Mesendoderm (in vitro differentiated cells): ENCODE measurements around the gene PPP1R3G. TPM values are rescaled to one million over a fixed set of nuclear protein-coding genes. Genes with fewer than 3 reads are reported as not detected.

Source experiments
- DNase-seq: peaks from one replicate; pipeline ENCODE4 v3.0.0; 2013
- H2AK5ac ChIP-seq: 2 replicates; pipeline ENCODE4 v1.6.1; 2013; ENCODE audit warnings: low read length, inconsistent platforms
- H2BK120ac ChIP-seq: 2 replicates; pipeline ENCODE4 v1.6.1; 2013; ENCODE audit warnings: low read depth, mild to moderate bottlenecking, low read length, moderate library complexity, mixed read lengths
- H2BK15ac ChIP-seq: replicated peaks from 2 replicates; pipeline ENCODE4 v1.6.1; 2013; ENCODE audit warnings: low read depth, mild to moderate bottlenecking, moderate library complexity
- H2BK5ac ChIP-seq: 2 replicates; pipeline ENCODE4 v1.6.1; 2013; ENCODE audit warnings: low read length, inconsistent platforms
- H3K18ac ChIP-seq: 2 replicates; pipeline ENCODE4 v1.6.1; 2013; ENCODE audit warnings: mild to moderate bottlenecking, low read length, mixed read lengths
- H3K23ac ChIP-seq: one replicate; pipeline ENCODE4 v1.6.1; 2013; ENCODE audit warnings: low read length
- H3K27ac ChIP-seq: 2 replicates; pipeline ENCODE4 v1.5.1; 2013; ENCODE audit warnings: low read depth, mild to moderate bottlenecking, inconsistent platforms, low read length, moderate library complexity
- H3K27me3 ChIP-seq: 2 replicates; pipeline ENCODE4 v1.6.1; 2013; ENCODE audit warnings: low read length, control low read depth, mild to moderate bottlenecking, inconsistent platforms; ENCODE audit not compliant: insufficient read depth, poor library complexity
- H3K36me3 ChIP-seq: 2 replicates; pipeline ENCODE4 v1.6.1; 2013; ENCODE audit warnings: low read length, inconsistent platforms; ENCODE audit not compliant: control insufficient read depth, insufficient read depth
- H3K4ac ChIP-seq: one replicate; pipeline ENCODE4 v1.6.1; 2013; ENCODE audit warnings: low read depth, mild to moderate bottlenecking, low read length, moderate library complexity
- H3K4me1 ChIP-seq: 2 replicates; pipeline ENCODE4 v1.6.1; 2013; ENCODE audit warnings: low read depth, low read length, inconsistent platforms; ENCODE audit not compliant: control insufficient read depth
- H3K4me2 ChIP-seq: 2 replicates; pipeline ENCODE4 v1.6.1; 2013; ENCODE audit warnings: low read length
- H3K4me3 ChIP-seq: 2 replicates; pipeline ENCODE4 v1.5.1; 2013; ENCODE audit warnings: mild to moderate bottlenecking, low read length
- H3K56ac ChIP-seq: one replicate; pipeline ENCODE4 v1.6.1; 2013; ENCODE audit warnings: low read length
- H3K79me1 ChIP-seq: 2 replicates; pipeline ENCODE4 v1.6.1; 2013; ENCODE audit warnings: low read length, inconsistent platforms
- H3K79me2 ChIP-seq: 2 replicates; pipeline ENCODE4 v1.6.1; 2013; ENCODE audit warnings: mild to moderate bottlenecking, low read length; ENCODE audit not compliant: control insufficient read depth, insufficient read depth
- H3K9ac ChIP-seq: 2 replicates; pipeline ENCODE4 v1.6.1; 2013; ENCODE audit warnings: low read length, inconsistent platforms
- H4K5ac ChIP-seq: one replicate; pipeline ENCODE4 v1.6.1; 2013; ENCODE audit warnings: low read length
- H4K8ac ChIP-seq: one replicate; pipeline ENCODE4 v1.6.1; 2013; ENCODE audit warnings: low read depth, mild to moderate bottlenecking, control low read depth, low read length, moderate library complexity
- WGBS: extraction: QIAGEN DNeasy Blood & Tissue Kit; methylation state at CpG from one replicate; pipeline ENCODE4 v1.1.7; 2013; ENCODE audit warnings: low lambda C conversion rate, missing lambda C conversion rate; ENCODE audit not compliant: insufficient coverage; ENCODE audit errors: extremely low coverage; 5-methylcytosine and 5-hydroxymethylcytosine counted together
- polyA plus RNA-seq, 2 experiments: library from polyadenylated mRNA; stranded (reverse); fragments of 200-250 nt; gene quantifications; one replicate each; pipeline ENCODE4 v1.2.3, GENCODE V29; 2013

PPP1R3G gene
- polyA plus RNA-seq (2013, experiment 1 of 2) = 0.01 TPM
- 0.01 TPM for polyA plus RNA-seq (2013, experiment 2 of 2)

DNA sequence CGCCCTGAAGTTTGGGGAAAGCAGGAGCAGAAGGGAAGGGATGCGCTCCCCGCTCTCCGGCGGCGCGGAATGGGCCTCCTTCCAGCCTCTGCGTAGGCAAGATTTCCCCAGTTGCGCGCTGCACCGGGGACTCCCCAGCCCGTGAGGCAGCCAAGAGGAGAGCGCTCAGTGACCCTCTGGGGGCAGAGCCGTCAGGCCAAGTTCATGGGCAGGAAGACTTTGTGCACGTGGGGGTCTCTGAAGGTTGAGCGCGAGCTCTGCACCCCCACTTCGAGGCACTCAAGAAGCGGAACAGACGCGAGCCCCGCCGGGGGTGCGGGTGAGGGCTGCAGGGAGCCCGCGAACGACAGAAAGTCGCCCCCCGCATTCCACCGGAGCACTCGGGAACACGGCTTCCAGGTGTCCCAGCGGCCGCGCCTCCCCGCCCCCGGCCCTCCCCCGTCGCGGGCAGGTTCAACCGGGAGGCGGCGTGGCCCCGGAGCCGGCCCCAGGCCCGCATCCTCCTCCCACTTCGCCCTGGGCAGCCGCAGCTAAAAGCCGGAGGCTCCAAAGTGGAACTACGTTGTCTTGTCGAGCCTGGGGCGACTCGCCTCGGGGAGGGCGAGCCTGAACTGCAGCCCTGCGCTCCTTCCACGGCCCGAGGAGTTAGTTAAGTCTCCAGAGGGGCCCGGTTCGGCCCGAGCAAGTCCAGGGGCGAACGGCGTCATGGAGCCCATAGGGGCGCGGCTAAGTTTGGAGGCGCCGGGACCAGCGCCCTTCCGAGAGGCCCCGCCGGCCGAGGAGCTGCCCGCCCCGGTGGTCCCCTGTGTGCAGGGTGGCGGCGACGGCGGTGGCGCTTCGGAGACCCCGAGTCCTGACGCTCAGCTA, at the start of gene PPP1R3G:
PPP1R3G (plus strand) TSS at position 561 of the 867 bp plus-strand sequence; CDS start at position 706, 145 bp downstream.
- peak within 1 kb of the TSS; percentile 70 for H3K56ac ChIP-seq
- H3K4ac ChIP-seq = no peak within 1 kb of the TSS
- no peaks in the 10 kb centered on the region for H3K4me1 ChIP-seq
- peaks cover 31% of the 10 kb centered on the region for H3K27me3 ChIP-seq
- H3K18ac ChIP-seq = no peak within 1 kb of the TSS
- no peaks in the 10 kb centered on the region for H3K36me3 ChIP-seq
- H3K4me3 ChIP-seq = no peak within 1 kb of the TSS
- H3K4me2 ChIP-seq = peak within 1 kb of the TSS; percentile 28
- H3K23ac ChIP-seq = no peak within 1 kb of the TSS
- no peak within 1 kb of the TSS for H2BK120ac ChIP-seq
- no peaks in the 10 kb centered on the region for H3K79me2 ChIP-seq
- peak within 1 kb of the TSS; percentile 40 for H3K9ac ChIP-seq
- peak; percentile 43 for DNase-seq
- no peak within 1 kb of the TSS for H4K8ac ChIP-seq
- H2BK5ac ChIP-seq = no peak within 1 kb of the TSS
- H4K5ac ChIP-seq = no peak within 1 kb of the TSS
- H3K79me1 ChIP-seq = no peaks in the 10 kb centered on the region
- H2BK15ac ChIP-seq = no peak within 1 kb of the TSS
- no CpG with 5 or more reads among the region's 83 CpGs for WGBS
- H2AK5ac ChIP-seq = no peak within 1 kb of the TSS
- no peak within 1 kb of the TSS for H3K27ac ChIP-seq

DNA sequence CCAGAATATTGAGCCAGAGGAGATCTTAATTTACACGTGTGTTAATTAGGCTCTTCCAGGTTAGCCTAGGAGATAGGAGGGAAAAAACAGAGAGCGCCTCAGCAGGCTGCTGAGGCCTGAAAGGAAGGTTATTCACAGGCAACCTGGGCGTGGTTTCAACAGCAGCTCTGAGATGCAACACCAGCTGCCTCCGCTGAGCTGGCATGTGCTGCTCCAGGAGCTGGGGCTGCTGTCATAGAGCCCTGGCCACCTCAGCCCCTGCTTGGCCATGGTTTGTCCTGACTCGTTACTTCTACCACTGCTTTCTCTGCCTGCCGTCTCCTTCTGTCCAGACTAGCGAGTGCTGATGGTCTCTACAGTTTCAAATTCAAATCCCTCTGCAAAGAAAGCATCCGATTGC, 48.9 kb upstream of the PPP1R3G start:
- H3K27ac ChIP-seq = no peak overlapping the region
- no peaks in the 10 kb centered on the region for H3K27me3 ChIP-seq
- no peak overlapping the region for H4K5ac ChIP-seq
- no peaks in the 10 kb centered on the region for H3K4me1 ChIP-seq
- H3K23ac ChIP-seq = no peak overlapping the region
- no peaks in the 10 kb centered on the region for H3K36me3 ChIP-seq
- no peak overlapping the region for H2BK15ac ChIP-seq
- no peaks in the 10 kb centered on the region for H3K79me2 ChIP-seq
- DNase-seq = peak; percentile 95
- no peak overlapping the region for H3K9ac ChIP-seq
- no peak overlapping the region for H3K4me2 ChIP-seq
- no peak overlapping the region for H3K18ac ChIP-seq
- H2BK5ac ChIP-seq = no peak overlapping the region
- H3K4ac ChIP-seq = no peak overlapping the region
- WGBS = no CpG with 5 or more reads among the region's 8 CpGs
- no peak overlapping the region for H2BK120ac ChIP-seq
- no peaks in the 10 kb centered on the region for H3K79me1 ChIP-seq
- no peak overlapping the region for H2AK5ac ChIP-seq
- H4K8ac ChIP-seq = no peak overlapping the region
- no peak overlapping the region for H3K56ac ChIP-seq
- no peak overlapping the region for H3K4me3 ChIP-seq

DNA sequence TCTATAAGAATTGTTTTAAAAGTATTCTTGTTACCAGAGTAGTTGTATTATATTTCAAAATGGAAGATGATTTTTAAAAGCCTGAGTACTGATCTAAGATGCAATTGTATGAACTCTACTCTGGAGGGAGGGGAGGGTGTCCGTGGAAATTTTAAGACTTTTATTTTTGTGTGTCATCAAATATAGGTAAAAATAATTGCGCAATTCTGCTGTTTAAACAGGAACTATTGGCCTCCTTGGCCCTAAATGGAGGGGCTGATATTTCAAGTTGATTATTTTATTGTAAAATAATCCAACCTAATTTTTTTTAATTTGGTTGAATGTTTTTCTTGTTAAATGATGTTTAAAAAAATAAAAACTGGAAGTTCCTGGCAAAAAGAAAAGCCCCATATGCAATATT, 43.2 kb upstream of the PPP1R3G start:
- Histone ChIP-seq H2AK5ac (no peak overlapping the region), H3K4me3 (no peak overlapping the region), H3K36me3 (no peaks in the 10 kb centered on the region), H3K23ac (no peak overlapping the region), H3K4me1 (no peaks in the 10 kb centered on the region), H3K4ac (no peak overlapping the region), H3K4me2 (no peak overlapping the region), H3K27ac (no peak overlapping the region), H4K8ac (no peak overlapping the region), H3K56ac (no peak overlapping the region), H2BK5ac (no peak overlapping the region), H3K79me1 (no peaks in the 10 kb centered on the region), H3K9ac (no peak overlapping the region), H4K5ac (no peak overlapping the region), H3K79me2 (no peaks in the 10 kb centered on the region), H3K27me3 (no peaks in the 10 kb centered on the region), H3K18ac (no peak overlapping the region), H2BK15ac (no peak overlapping the region), H2BK120ac (no peak overlapping the region)
- no peak for DNase-seq
- WGBS = no CpG with 5 or more reads among the region's 2 CpGs

- Histone ChIP-seq H4K5ac (no peak overlapping the region), H3K23ac (no peak overlapping the region), H3K79me2 (no peaks in the 10 kb centered on the region), H2BK5ac (no peak overlapping the region), H3K18ac (no peak overlapping the region), H4K8ac (no peak overlapping the region), H3K9ac (no peak overlapping the region), H3K56ac (no peak overlapping the region), H3K36me3 (no peaks in the 10 kb centered on the region), H3K27me3 (no peaks in the 10 kb centered on the region), H3K4me2 (no peak overlapping the region), H2BK120ac (no peak overlapping the region), H3K4me3 (no peak overlapping the region), H3K27ac (no peak overlapping the region), H3K4ac (no peak overlapping the region), H2AK5ac (no peak overlapping the region), H3K79me1 (no peaks in the 10 kb centered on the region), H2BK15ac (no peak overlapping the region), H3K4me1 (no peaks in the 10 kb centered on the region)
- WGBS = no CpG with 5 or more reads among the region's 3 CpGs
- DNase-seq = no peak
Measured at GRCh38 chr6:5042436-5042835, 42.7 kb upstream of the PPP1R3G start.

GRCh38 chr6:5044866-5045265, 40.3 kb upstream of the PPP1R3G start:
- Histone ChIP-seq H2BK5ac (no peak overlapping the region), H4K8ac (no peak overlapping the region), H3K4me2 (no peak overlapping the region), H3K23ac (no peak overlapping the region), H2AK5ac (no peak overlapping the region), H3K4me1 (no peaks in the 10 kb centered on the region), H3K4me3 (no peak overlapping the region), H3K79me1 (no peaks in the 10 kb centered on the region), H4K5ac (no peak overlapping the region), H3K27me3 (no peaks in the 10 kb centered on the region), H3K18ac (no peak overlapping the region), H2BK15ac (no peak overlapping the region), H3K4ac (no peak overlapping the region), H3K9ac (no peak overlapping the region), H3K36me3 (no peaks in the 10 kb centered on the region), H3K27ac (no peak overlapping the region), H3K79me2 (no peaks in the 10 kb centered on the region), H3K56ac (no peak overlapping the region), H2BK120ac (no peak overlapping the region)
- no peak for DNase-seq
- WGBS = no CpG with 5 or more reads among the region's 3 CpGs
